HUDEP-2 (cell line): ENCODE measurements around the gene YARS1.

Experiments used
- DNase-seq, 76 experiments: peaks; one replicate each; lab custom pipeline; 2025; ENCODE audit not compliant: unreplicated experiment in 76 of 76; lab: John Stamatoyannopoulos, UW

The YARS1 gene

GRCh38 chr1:32817159-32817814, at the start of gene YARS1, which contains the start of gene S100PBP:
TSS of gene YARS1 (minus strand) at chr1:32817358. CDS start at chr1:32817244, 114 bp downstream.
TSS of gene S100PBP (plus strand) at chr1:32817653. CDS start at chr1:32826100, 8,447 bp downstream.
- peak in 75 of 76 experiments; percentile 76 to 99 (median 98) for DNase-seq

- DNase-seq: no peak
These were observed 48.7 kb upstream of the YARS1 start for GRCh38 chr1:32865639-32866405.

GRCh38 chr1:32864375-32865019, 47.3 kb upstream of the YARS1 start:
- DNase-seq: no peak

- DNase-seq: no peak
These were observed 46.7 kb upstream of the YARS1 start for GRCh38 chr1:32863881-32864245.

GRCh38 chr1:32863218-32863880, 46.2 kb upstream of the YARS1 start:
- no peak for DNase-seq

GRCh38 chr1:32861904-32862695, 44.9 kb upstream of the YARS1 start:
- no peak for DNase-seq

- DNase-seq: no peak
These were observed 43.4 kb upstream of the YARS1 start for GRCh38 chr1:32860566-32860965.

GRCh38 chr1:32859915-32860314, 42.8 kb upstream of the YARS1 start:
- DNase-seq: no peak

- DNase-seq: no peak
These were observed 41.6 kb upstream of the YARS1 start for GRCh38 chr1:32858791-32859190.

GRCh38 chr1:32858136-32858535, 41.0 kb upstream of the YARS1 start:
- DNase-seq: no peak

GRCh38 chr1:32855861-32856617, 38.9 kb upstream of the YARS1 start:
- no peak for DNase-seq

- no peak for DNase-seq
These were observed 31.4 kb upstream of the YARS1 start for GRCh38 chr1:32848354-32849063.

GRCh38 chr1:32831878-32832277, 14.7 kb upstream of the YARS1 start:
- DNase-seq: no peak

- DNase-seq: no peak
These were observed 13.1 kb upstream of the YARS1 start for GRCh38 chr1:32830092-32830852.

GRCh38 chr1:32828341-32828740, 11.2 kb upstream of the YARS1 start:
- DNase-seq: no peak

- no peak for DNase-seq
These were observed 8.0 kb upstream of the YARS1 start for GRCh38 chr1:32825181-32825580.

- DNase-seq: peak in 1 of 76 experiments; percentile 13
These were observed 1.8 kb upstream of the YARS1 start for GRCh38 chr1:32818804-32819541.
